HG03095 (cell line): ENCODE results near the gene MUC6.

Experiments
- ATAC-seq: cut with Tn5 transposase; IDR thresholded peaks from one replicate; pipeline ENCODE4 v1.9.1; 2021; ENCODE audit warnings: moderate library complexity; ENCODE audit not compliant: unreplicated experiment

MUC6 gene

GRCh38 chr11:971092-971690 lies 65.3 kb downstream of the MUC6 start:
- ATAC-seq, result no peak

- no peak for ATAC-seq
Measured at GRCh38 chr11:970319-970871, 66.1 kb downstream of the MUC6 start.

- ATAC-seq, result no peak
Measured at GRCh38 chr11:969651-970205, 66.8 kb downstream of the MUC6 start.

- no peak for ATAC-seq
Measured at GRCh38 chr11:968822-969221, 67.7 kb downstream of the MUC6 start.

GRCh38 chr11:967995-968751 lies 68.3 kb downstream of the MUC6 start:
- ATAC-seq, result no peak

- no peak for ATAC-seq
Measured at GRCh38 chr11:965206-965775, 71.2 kb downstream of the MUC6 start.

- ATAC-seq, result no peak
Measured at GRCh38 chr11:963852-964251, 72.7 kb downstream of the MUC6 start.
